ENCODE measurements around the gene MPPED2.

The MPPED2 gene

DNA sequence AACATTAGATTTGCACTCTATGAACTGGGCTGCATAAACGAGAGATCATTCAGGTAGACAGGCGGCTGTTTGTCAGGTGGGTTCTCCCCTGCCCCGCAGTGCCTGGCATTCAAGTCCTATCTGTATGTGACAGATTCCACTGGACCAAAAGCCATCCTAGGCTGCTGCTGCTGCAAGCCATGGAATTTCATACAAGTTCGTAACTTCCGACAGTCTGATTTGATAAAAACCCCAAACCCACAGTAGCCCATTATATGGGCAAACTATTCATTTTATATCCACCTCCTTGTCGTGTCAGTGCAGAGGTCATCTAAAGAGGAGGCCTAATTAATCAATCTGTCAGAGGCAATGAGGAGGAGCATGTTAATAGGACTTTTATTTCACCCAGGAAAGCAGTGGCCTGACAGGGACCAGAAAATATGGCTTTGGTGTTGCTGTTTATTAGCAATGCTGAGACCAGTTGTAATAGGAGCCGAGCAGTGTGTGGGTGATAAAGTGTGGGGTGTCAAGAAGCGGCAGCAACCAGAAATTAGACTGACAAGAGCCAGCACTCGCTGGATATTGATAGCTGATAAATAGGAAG lies 139.0 kb downstream of the MPPED2 start:
- DNase-seq, result no peak

DNA sequence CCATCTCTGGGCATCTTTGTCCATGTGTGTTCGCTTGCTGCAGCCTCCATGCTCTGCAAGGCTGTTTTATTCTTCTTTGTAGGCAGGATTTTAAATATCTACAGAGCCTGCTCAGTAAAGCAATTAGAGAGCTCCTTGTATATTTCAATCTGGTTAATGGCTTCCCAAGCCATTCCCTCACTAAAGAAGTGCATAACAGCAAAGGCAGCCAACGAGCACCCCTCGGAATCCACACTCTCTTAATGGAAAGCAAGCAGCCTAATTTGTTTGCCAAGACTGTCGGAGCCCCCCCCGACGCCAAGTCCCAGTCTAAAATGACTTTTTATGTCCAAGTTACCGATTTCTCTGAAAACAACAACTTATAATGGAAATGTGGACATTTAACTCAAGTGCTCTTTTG lies 139.6 kb downstream of the MPPED2 start:
- DNase-seq, result no peak

- no peak for DNase-seq
Measured at GRCh38 chr11:30445056-30445455, 141.1 kb downstream of the MPPED2 start.

DNA sequence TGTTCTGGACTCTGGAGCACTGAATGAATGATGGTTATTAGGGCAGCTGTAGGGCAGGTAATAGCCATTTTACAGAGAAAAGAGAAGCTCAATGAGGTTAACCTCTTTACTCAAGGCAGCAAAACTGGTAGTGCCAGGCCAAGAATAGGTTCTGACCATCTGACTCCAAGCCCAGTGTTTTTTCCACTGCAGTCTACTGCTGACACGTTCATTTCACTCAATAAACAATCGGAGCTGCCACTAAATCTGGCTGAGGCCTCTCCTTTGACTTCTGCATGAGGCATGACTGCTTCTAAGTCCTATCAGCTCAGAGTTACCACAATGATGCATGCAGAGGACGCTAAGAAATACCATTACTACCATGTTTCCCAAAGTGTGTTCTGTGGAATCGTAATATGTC lies 145.6 kb downstream of the MPPED2 start:
- no peak for DNase-seq

GRCh38 chr11:30436801-30437200 lies 149.4 kb downstream of the MPPED2 start:
- DNase-seq, result no peak

DNA sequence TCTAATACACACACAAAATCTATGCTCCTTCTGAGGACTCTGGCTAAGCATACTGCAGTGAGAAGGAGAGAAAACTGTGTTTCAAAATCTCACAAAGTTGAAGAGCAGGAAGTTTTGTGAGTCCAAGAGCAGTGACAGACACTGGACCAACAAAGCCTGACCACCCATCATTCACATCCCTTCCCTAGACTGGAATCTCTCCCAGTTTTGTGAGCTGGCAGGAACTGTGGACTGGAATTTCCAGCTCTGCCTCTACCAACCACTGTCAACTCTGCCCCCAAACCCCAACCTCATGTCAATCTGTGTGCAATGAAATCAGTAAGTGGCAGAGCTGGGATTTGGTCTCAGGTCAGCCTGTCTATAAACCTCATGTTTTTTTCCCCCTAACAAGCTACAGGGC lies 150.7 kb downstream of the MPPED2 start:
- DNase-seq, result no peak

DNA sequence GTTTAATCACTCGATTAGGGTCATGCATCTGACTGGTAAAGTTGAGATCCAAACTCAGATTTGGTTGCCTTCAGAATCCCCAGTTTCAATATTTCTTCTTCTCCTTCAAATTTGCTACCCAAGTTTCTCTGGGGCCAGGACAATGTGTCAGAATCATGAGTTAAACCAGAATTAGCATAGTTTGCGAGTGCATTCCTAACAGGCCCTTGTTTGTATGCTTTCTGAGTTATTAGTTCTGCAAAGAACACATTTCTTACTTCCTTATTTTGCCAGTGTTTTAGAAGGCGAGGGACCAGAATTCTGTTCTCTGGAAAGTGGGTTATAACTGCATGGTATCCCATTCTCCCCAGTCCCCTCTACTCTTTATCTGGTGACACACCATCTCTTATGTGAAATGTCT lies 151.3 kb downstream of the MPPED2 start:
- DNase-seq, result no peak

- no peak for DNase-seq
Measured at GRCh38 chr11:30433831-30434230, 152.3 kb downstream of the MPPED2 start.

DNA sequence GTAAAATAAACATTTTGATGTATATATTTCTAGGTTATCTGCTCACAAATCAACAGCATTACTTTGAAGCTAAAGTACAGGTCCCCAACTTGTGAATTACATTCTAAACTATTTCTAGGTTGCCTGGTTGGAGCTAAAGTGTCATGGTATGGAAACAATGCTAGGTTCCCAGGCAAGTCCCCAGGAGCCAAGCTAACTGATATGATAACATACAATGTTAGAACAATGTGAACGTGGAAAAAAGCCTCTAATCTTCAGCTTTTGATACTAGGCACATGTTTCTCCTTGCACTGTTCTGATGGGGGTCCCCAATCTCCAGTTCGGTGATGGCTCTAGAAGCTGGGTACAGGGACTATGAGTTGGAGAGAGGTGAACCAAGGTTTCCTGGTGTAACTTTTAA lies 153.4 kb downstream of the MPPED2 start:
- DNase-seq, result no peak

DNA sequence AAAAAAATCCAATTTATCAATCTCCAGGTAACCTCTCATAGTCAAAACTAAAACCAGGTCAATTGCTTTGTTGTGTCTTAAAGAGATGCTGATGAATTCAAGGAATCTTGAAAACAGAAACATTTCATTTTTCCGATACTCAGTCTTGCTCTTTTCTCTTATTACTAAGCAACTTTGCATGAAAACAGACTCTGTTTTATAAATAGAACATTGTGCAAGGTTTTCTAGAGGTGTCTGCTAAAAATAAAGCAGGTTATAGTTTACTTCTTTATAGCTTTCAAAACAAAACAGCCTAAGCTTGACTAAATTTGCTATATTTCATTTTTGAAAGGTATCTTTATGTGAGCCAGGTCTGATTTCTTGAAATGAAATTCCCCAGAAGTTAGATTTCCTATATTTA lies 154.0 kb downstream of the MPPED2 start:
- DNase-seq, result no peak

GRCh38 chr11:30431127-30431814 lies 154.9 kb downstream of the MPPED2 start:
- DNase-seq, result no peak

DNA sequence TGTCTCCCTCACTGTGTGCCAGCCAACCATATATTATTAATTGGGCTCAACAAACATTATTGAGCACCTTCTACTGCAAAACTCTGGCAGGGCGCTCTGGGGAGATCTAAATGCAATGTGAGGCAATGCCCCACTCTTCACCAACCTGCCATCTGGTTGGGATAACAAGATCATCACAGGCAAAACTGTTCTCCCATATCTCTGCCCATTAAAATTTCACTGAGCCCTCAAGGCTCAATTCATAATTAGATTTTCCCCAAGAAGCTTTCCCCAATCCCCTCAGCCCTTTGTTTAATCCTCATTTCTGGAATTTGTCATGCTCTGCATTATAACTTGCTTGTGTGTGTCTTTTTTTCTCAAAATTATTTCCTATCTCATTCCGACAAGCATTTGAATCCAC lies 156.6 kb downstream of the MPPED2 start:
- DNase-seq, result no peak

GRCh38 chr11:30426781-30427180 lies 159.4 kb downstream of the MPPED2 start:
- no peak for DNase-seq

GRCh38 chr11:30424844-30425243 lies 161.3 kb downstream of the MPPED2 start:
- DNase-seq, result no peak

DNA sequence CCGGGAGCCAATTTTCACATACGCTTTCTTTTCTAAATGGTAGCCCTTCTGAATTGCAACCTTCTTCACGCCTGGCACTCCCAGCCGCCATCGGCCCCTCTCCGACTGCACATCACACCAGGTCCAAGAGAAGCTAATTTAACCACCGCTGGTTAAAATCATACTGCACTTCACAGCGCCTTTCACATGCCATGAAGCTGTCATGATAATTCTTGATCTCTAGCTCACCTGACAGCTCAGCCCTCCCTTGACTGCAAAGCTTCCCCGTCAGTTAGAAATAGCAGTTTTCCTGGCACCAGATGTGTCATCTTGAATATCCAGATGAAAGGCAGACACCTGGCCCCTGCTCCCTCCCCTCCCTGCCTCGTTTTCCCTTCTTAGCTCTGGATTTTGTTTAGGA lies 161.8 kb downstream of the MPPED2 start:
- no peak for DNase-seq

- DNase-seq, result no peak
Measured at GRCh38 chr11:30423886-30424285, 162.3 kb downstream of the MPPED2 start.

DNA sequence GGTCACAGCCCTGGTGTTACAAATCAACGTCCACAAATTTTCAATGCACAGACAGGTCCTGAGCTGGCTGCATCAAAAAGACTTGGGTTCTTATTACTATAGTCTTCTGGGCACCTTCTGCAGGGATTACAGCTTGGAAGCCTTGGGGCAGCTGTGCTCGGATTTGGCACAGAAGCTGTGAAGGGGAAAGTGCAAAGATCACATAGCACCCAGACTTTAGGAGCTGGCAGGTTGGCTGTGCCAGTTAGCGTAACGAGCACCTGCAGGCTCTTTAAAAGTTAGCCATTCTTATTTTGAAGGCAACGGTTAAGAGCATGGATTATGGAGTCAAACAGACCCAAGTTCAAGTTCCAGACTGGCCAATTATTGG lies 162.9 kb downstream of the MPPED2 start:
- DNase-seq, result no peak

GRCh38 chr11:30422447-30423278 lies 163.5 kb downstream of the MPPED2 start:
- no peak for DNase-seq

- DNase-seq, result no peak
Measured at GRCh38 chr11:30420233-30420787, 165.8 kb downstream of the MPPED2 start.

DNA sequence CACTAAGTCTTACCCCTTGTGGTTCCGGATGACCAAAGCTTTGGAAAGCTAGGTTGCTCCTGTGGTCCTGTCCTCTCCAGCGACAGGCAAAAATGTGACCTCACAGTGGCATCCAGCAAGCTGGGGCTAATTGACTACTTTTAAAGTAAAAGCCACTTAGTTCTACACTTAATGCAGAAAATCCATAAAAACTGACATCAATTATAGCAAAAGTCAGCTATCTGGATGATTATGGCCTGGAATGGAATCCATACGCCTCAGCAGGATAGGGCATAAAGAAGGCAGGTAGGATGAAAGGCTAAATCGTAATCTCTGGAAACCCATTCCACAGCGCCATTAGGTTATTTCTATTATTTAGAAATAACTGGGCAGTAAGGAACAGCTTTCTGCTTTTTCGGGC lies 171.3 kb downstream of the MPPED2 start:
- no peak for DNase-seq

DNA sequence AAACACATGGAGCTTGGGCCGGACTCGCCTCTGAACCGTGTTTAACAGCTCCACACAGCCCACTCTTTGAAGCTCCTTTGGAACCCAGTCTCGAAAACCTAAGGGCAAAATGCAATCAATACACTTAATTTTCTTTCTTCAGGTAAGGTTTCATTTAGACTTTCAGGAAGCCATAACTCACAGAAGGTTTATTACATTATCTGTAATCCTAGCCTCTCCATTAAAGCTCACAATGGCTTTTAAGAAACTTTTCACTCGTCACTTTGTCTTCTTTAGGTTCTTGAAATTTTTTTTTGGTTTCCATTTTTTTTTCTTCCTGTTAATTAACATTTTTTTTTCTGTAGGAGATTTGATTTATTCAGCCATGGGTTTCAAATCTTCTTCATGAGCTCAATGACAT lies 171.9 kb downstream of the MPPED2 start:
- DNase-seq, result no peak

DNA sequence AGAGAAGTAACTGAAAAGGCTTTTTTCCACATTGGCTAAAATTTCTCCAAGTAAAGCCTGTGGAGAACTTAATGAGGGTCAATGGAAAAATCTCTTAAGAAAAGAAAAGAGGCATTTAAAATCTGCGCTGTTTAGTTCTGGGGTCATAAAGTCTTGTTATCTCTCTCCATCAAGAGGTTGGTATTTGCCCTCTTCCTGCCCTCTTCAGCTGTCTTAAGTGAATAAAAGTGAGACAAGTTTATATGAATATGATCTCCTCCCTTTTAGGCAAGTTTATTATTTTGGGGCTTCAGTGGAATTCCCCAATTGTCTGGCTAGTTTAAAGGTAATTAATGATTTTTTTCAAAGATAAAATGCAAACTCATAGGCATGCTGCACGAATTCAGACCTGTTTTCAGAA lies 173.6 kb downstream of the MPPED2 start:
- DNase-seq, result no peak

- DNase-seq, result no peak
Measured at GRCh38 chr11:30411383-30411782, 174.8 kb downstream of the MPPED2 start.
